Testis (tissue), 5 donors: Measurements from ENCODE around the gene PDE7B. TPM values are rescaled to one million over a fixed set of nuclear protein-coding genes. Genes with fewer than 3 reads are reported as not detected.

Experiments
- DNase-seq: peaks from one replicate; pipeline ENCODE4 v3.0.0-alpha.2; 2019
- H3K27ac ChIP-seq, 2 donors: fragments of 200-600 bp; sonication (generic); one replicate each; pipeline ENCODE4 v1.5.1; 2019
- H3K27me3 ChIP-seq: fragments of 200-600 bp; sonication (generic); one replicate; pipeline ENCODE4 v1.5.1; 2019
- H3K36me3 ChIP-seq: fragments of 200-600 bp; sonication (generic); one replicate; pipeline ENCODE4 v1.5.1; 2017; ENCODE audit warnings: low read depth; ENCODE audit errors: missing control alignments
- H3K4me1 ChIP-seq: fragments of 200-600 bp; sonication (generic); one replicate; pipeline ENCODE4 v1.5.1; 2019
- H3K4me3 ChIP-seq, 2 donors: fragments of 200-600 bp; sonication (generic); one replicate each; pipeline ENCODE4 v1.5.1; 2017 to 2019
- H3K9me3 ChIP-seq: fragments of 200-600 bp; sonication (generic); one replicate; pipeline ENCODE4 v1.5.1; 2017
- CTCF ChIP-seq, 3 experiments: fragments of 450-650 bp in 2 of 3; fragments of 200-600 bp in 1 of 3; sonication (generic) in 1 of 3; IDR thresholded peaks; one replicate each; pipeline ENCODE4 v1.5.1; 2016 to 2019; ENCODE audit warnings: antibody characterized with exemption in 3 of 3, mild to moderate bottlenecking in 2 of 3, moderate library complexity in 1 of 3
- POLR2A ChIP-seq: fragments of 450-650 bp; IDR thresholded peaks from one replicate; pipeline ENCODE4 v1.6.1; 2017; ENCODE audit warnings: antibody characterized with exemption, mild to moderate bottlenecking, moderate library complexity
- WGBS, 2 donors: methylation state at CpG; one replicate each; pipeline ENCODE4 v1.1.5; 2018; 5-methylcytosine and 5-hydroxymethylcytosine counted together
- intact Hi-C: fragments of 100-400 bp; cut with DNase I; formaldehyde crosslinking; loops from one replicate; pipeline ENCODE4 v1.15.1; 2023; ENCODE audit warnings: low total_unique reads
- long read RNA-seq, 2 donors: transcript quantifications; one replicate each; lab custom pipeline, GENCODE V29; 2026
- polyA plus RNA-seq: library from polyadenylated mRNA; stranded (reverse); fragments of 350-450 nt; fragmentation: Illumina TruSeq; extraction: RNeasy Lipid Tissue Mini Kit (QIAGEN cat#74804); gene quantifications from one replicate; pipeline ENCODE4 v1.2.3, GENCODE V29; 2014; ENCODE audit warnings: low read depth, low replicate concordance; ENCODE audit not compliant: insufficient read depth
- total RNA-seq, 2 donors: library from RNA; depleted of rRNA; stranded (reverse); fragments of >200 nt; gene quantifications; one replicate each; pipeline ENCODE4 v1.2.3, GENCODE V29; 2016

The PDE7B gene
- total RNA-seq: 1 to 10 TPM; 4.4 to 6.9 TPM
- polyA plus RNA-seq: 3.7 TPM
- long read RNA-seq, donor 1, full-length matches to known transcripts: 6 of 6 reads
- long read RNA-seq, donor 1, partial matches to known transcripts: 0 of 6 reads
- long read RNA-seq, donor 1, other reads (novel, unspliced or antisense): 0 of 6 reads
- long read RNA-seq, donor 2, full-length matches to known transcripts: 5 of 5 reads
- long read RNA-seq, donor 2, partial matches to known transcripts: 0 of 5 reads
- long read RNA-seq, donor 2, other reads (novel, unspliced or antisense): 0 of 5 reads

- TF ChIP-seq CTCF (IDR thresholded peaks at IDR 0.05) (no peak), POLR2A (no peak)
- no peak within 1 kb of the TSS for H3K27ac ChIP-seq
- intact Hi-C loops: no loop called here
- no peaks in the 10 kb centered on the region for H3K9me3 ChIP-seq
- no peak within 1 kb of the TSS for H3K4me3 ChIP-seq
- no peaks in the 10 kb centered on the region for H3K4me1 ChIP-seq
- 37 to 46% methylated on average over 12 of the region's 12 CpGs for WGBS, 2 donors
- DNase-seq: peak; percentile 43
- H3K27me3 ChIP-seq: no peaks in the 10 kb centered on the region
- H3K36me3 ChIP-seq: no peaks in the 10 kb centered on the region
These were observed at the start of gene PDE7B for GRCh38 chr6:135851442-135852271. PDE7B (plus strand) TSS chr6:135851701.

GRCh38 chr6:135801755-135802465 is 49.6 kb upstream of the PDE7B start:
- H3K27me3 ChIP-seq: no peaks in the 10 kb centered on the region
- no peaks in the 10 kb centered on the region for H3K9me3 ChIP-seq
- no peaks in the 10 kb centered on the region for H3K4me1 ChIP-seq
- no peak for TF ChIP-seq CTCF (IDR thresholded peaks at IDR 0.05)
- no peak for TF ChIP-seq POLR2A
- no peak overlapping the region for H3K27ac ChIP-seq
- 77 to 97% methylated on average over 2 of the region's 2 CpGs for WGBS, 2 donors
- no peaks in the 10 kb centered on the region for H3K36me3 ChIP-seq
- intact Hi-C loops: no loop called here
- H3K4me3 ChIP-seq: no peak overlapping the region
- no peak for DNase-seq

GRCh38 chr6:135810486-135810885 is 41.0 kb upstream of the PDE7B start:
- intact Hi-C loops: no loop called here
- Histone ChIP-seq H3K36me3 (no peaks in the 10 kb centered on the region), H3K27me3 (no peaks in the 10 kb centered on the region), H3K4me3 (no peak overlapping the region), H3K4me1 (no peaks in the 10 kb centered on the region), H3K9me3 (no peaks in the 10 kb centered on the region), H3K27ac (no peak overlapping the region)
- DNase-seq: no peak
- TF ChIP-seq CTCF (IDR thresholded peaks at IDR 0.05): no peak
- TF ChIP-seq POLR2A: no peak
- 79 to 80% methylated on average over 5 of the region's 5 CpGs for WGBS, 2 donors

- no peaks in the 10 kb centered on the region for H3K36me3 ChIP-seq
- 58 to 73% methylated on average over 2 of the region's 2 CpGs for WGBS, 2 donors
- intact Hi-C loops: no loop called here
- DNase-seq: no peak
- H3K4me1 ChIP-seq: no peaks in the 10 kb centered on the region
- no peak overlapping the region for H3K27ac ChIP-seq
- no peaks in the 10 kb centered on the region for H3K9me3 ChIP-seq
- no peak for TF ChIP-seq POLR2A
- no peak for TF ChIP-seq CTCF (IDR thresholded peaks at IDR 0.05)
- H3K27me3 ChIP-seq: no peaks in the 10 kb centered on the region
- H3K4me3 ChIP-seq: no peak overlapping the region
These were observed 40.3 kb upstream of the PDE7B start for GRCh38 chr6:135811170-135811569.
